HepG2 (cell line): ENCODE measurements around the gene TACC2. TPM values are rescaled to one million over a fixed set of nuclear protein-coding genes. Genes with fewer than 3 reads are reported as not detected.

Experiments
- ATF7 ChIP-seq, 2 experiments: fragments of 450-650 bp in 1 of 2; sonication (generic) in 1 of 2; formaldehyde crosslinking in 1 of 2; IDR thresholded peaks; 2 replicates each; pipeline versions ENCODE4 v1.4.0 to v1.6.1; 2016 to 2020; ENCODE audit warnings: antibody characterized with exemption in 1 of 2, mild to moderate bottlenecking in 1 of 2, missing genetic modification reagents in 1 of 2
- PHF8 ChIP-seq: sonication (generic); formaldehyde crosslinking; IDR thresholded peaks from 2 replicates; pipeline ENCODE4 v1.5.0; 2020; ENCODE audit warnings: missing genetic modification reagents
- PTBP1 ChIP-seq: fragments of 200-400 bp; formaldehyde crosslinking; IDR thresholded peaks from 2 replicates; pipeline ENCODE4 v1.6.1; 2018; ENCODE audit warnings: low read length, low read depth; ENCODE audit not compliant: poor library complexity, severe bottlenecking
- TEAD3 ChIP-seq: optimal IDR thresholded peaks from 2 replicates; pipeline ENCODE3; 2016; ENCODE audit warnings: borderline replicate concordance
- TOPORS ChIP-seq: sonication (generic); formaldehyde crosslinking; IDR thresholded peaks from 2 replicates; pipeline ENCODE4 v1.8.0; 2023; ENCODE audit warnings: mild to moderate bottlenecking, missing genetic modification reagents
- ZNF33A ChIP-seq: sonication (generic); formaldehyde crosslinking; IDR thresholded peaks from 2 replicates; pipeline ENCODE4 v1.5.1; 2020; ENCODE audit warnings: missing genetic modification reagents, mild to moderate bottlenecking, moderate library complexity, borderline replicate concordance
- ZNF569 ChIP-seq: sonication (generic); formaldehyde crosslinking; IDR thresholded peaks from 2 replicates; pipeline ENCODE4 v1.5.0; 2020; ENCODE audit warnings: mild to moderate bottlenecking, missing genetic modification reagents, moderate library complexity, borderline replicate concordance
- ZNF660 ChIP-seq: sonication (generic); formaldehyde crosslinking; IDR thresholded peaks from 2 replicates; pipeline ENCODE4 v1.5.1; 2020; ENCODE audit warnings: mild to moderate bottlenecking, low read depth, missing genetic modification reagents, borderline replicate concordance
- polyA plus RNA-seq, 8 experiments: library from polyadenylated mRNA; depleted of rRNA in 3 of 8; stranded (reverse) in 7 of 8; unstranded in 1 of 8; fragments of >200 nt; fragmentation: Illumina TruSeq in 4 of 8; extraction: Trizol in 4 of 8; gene quantifications; 2 replicates each; pipeline versions ENCODE4 v1.2.1 to v1.2.3, GENCODE V29; 2011 to 2016; ENCODE audit warnings: low read depth in 4 of 8, missing spikeins in 1 of 8, mixed read lengths in 1 of 8; ENCODE audit not compliant: insufficient read depth in 1 of 8
- total RNA-seq, 5 experiments: library from RNA; depleted of rRNA; stranded (reverse); fragments of >200 nt; fragmentation: Illumina TruSeq; extraction: Trizol; gene quantifications; 2 replicates each; pipeline ENCODE4 v1.2.3, GENCODE V29; 2016; ENCODE audit warnings: low read depth in 1 of 5
- TF ChIP-seq, protein P1 (sequence below), 2 experiments: sonication (generic) in 1 of 2; formaldehyde crosslinking in 1 of 2; IDR thresholded peaks; 2 replicates each; pipeline versions ENCODE4 v1.6.1 to v1.9.0; 2014 to 2022; ENCODE audit warnings: antibody characterized with exemption in 1 of 2, borderline replicate concordance in 1 of 2, inconsistent platforms in 1 of 2, low read depth in 1 of 2, missing genetic modification reagents in 1 of 2
- TF ChIP-seq, protein P2 (sequence below): IDR thresholded peaks from 2 replicates; pipeline ENCODE4 v1.6.1; 2016; ENCODE audit warnings: control low read depth
- TF ChIP-seq, protein P3 (sequence below): sonication (generic); formaldehyde crosslinking; IDR thresholded peaks from 2 replicates; pipeline ENCODE4 v1.4.0; 2020; ENCODE audit warnings: missing genetic modification reagents
- TF ChIP-seq, protein P4 (sequence below): sonication (generic); formaldehyde crosslinking; IDR thresholded peaks from 2 replicates; pipeline ENCODE4 v1.4.0; 2020; ENCODE audit warnings: missing genetic modification reagents
- TF ChIP-seq, protein P5 (sequence below): IDR thresholded peaks from 2 replicates; pipeline ENCODE4 v1.6.1; 2012; ENCODE audit warnings: inconsistent platforms
- TF ChIP-seq, protein P6 (sequence below): IDR thresholded peaks from 2 replicates; pipeline ENCODE4 v1.6.1; 2016; ENCODE audit warnings: missing genetic modification reagents, missing compliant biosample characterization

TACC2 gene
- total and polyA plus RNA-seq, 2 of the 13 experiments (the other 11 are each of a cell fraction or from before 2014, with no cell fraction given): 11.8 to 16.0 TPM

DNA sequence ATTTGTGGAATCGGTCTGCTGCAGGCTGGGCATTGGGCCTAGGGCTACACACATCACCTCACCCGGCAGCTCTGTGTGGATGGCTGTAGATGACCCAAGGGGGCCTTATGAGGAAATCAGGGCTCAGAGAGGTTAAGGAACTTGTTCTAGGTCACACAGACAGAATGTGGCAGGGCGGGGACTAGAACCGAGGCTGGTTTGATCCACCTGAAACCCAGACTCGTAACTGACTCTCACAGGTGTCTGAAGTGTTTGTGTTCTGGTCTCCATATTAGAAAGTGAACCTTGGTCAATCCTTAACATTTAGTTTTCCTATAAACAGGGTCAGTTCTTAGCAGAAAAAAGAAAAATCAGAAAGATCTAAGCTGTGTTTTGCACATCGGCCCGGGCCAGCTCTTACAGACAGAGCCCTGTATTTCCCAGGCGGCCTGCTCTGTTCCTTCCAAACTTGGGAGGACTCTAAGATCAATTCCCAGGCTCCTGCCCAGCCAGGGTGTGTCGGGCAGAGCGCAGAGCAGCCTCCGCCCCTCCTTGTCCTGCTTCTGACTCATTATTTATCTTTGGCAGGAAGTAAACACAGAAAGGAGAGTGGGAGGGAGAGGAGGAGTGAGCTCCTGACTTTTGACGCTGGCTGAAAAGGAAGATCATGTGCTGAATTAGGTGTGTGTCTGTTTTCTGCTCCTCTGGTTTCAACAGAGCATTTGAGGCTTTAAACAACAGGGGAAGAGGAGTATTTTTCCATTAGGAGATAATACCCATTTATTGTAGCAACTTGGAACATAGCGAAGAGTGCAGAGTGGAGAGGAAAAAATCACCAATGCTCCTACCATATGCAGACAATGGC lies 74.1 kb downstream of the TACC2 start (continued):
- TF ChIP-seq, protein P1, sequence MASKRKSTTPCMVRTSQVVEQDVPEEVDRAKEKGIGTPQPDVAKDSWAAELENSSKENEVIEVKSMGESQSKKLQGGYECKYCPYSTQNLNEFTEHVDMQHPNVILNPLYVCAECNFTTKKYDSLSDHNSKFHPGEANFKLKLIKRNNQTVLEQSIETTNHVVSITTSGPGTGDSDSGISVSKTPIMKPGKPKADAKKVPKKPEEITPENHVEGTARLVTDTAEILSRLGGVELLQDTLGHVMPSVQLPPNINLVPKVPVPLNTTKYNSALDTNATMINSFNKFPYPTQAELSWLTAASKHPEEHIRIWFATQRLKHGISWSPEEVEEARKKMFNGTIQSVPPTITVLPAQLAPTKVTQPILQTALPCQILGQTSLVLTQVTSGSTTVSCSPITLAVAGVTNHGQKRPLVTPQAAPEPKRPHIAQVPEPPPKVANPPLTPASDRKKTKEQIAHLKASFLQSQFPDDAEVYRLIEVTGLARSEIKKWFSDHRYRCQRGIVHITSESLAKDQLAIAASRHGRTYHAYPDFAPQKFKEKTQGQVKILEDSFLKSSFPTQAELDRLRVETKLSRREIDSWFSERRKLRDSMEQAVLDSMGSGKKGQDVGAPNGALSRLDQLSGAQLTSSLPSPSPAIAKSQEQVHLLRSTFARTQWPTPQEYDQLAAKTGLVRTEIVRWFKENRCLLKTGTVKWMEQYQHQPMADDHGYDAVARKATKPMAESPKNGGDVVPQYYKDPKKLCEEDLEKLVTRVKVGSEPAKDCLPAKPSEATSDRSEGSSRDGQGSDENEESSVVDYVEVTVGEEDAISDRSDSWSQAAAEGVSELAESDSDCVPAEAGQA (IDR thresholded peaks at IDR 0.05; ENCODE audit: low read depth): no peak
- TF ChIP-seq, protein P1 (CRISPR knock-in tag; IDR thresholded peaks at IDR 0.05; ENCODE audit: borderline replicate concordance): no peak
- TF ChIP-seq, protein P2, sequence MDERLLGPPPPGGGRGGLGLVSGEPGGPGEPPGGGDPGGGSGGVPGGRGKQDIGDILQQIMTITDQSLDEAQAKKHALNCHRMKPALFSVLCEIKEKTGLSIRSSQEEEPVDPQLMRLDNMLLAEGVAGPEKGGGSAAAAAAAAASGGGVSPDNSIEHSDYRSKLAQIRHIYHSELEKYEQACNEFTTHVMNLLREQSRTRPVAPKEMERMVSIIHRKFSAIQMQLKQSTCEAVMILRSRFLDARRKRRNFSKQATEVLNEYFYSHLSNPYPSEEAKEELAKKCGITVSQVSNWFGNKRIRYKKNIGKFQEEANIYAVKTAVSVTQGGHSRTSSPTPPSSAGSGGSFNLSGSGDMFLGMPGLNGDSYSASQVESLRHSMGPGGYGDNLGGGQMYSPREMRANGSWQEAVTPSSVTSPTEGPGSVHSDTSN (CRISPR knock-in tag): 0 out of 2 replicates have a peak, but pooled peaks have one; percentile 14
- TF ChIP-seq ZNF569 (CRISPR knock-in tag): no peak
- no peak; the same call in 1 of the 2 replicates for TF ChIP-seq PHF8
- peak; percentile 74 for TF ChIP-seq TEAD3
- TF ChIP-seq TOPORS: 0 out of 2 replicates have a peak, but pooled peaks have one; percentile 37
- TF ChIP-seq, protein P3, sequence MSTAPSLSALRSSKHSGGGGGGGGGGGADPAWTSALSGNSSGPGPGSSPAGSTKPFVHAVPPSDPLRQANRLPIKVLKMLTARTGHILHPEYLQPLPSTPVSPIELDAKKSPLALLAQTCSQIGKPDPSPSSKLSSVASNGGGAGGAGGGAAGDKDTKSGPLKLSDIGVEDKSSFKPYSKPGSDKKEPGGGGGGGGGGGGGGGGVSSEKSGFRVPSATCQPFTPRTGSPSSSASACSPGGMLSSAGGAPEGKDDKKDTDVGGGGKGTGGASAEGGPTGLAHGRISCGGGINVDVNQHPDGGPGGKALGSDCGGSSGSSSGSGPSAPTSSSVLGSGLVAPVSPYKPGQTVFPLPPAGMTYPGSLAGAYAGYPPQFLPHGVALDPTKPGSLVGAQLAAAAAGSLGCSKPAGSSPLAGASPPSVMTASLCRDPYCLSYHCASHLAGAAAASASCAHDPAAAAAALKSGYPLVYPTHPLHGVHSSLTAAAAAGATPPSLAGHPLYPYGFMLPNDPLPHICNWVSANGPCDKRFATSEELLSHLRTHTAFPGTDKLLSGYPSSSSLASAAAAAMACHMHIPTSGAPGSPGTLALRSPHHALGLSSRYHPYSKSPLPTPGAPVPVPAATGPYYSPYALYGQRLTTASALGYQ (CRISPR knock-in tag): peak; percentile 77; the same call in 1 of the 2 replicates
- TF ChIP-seq, protein P4, sequence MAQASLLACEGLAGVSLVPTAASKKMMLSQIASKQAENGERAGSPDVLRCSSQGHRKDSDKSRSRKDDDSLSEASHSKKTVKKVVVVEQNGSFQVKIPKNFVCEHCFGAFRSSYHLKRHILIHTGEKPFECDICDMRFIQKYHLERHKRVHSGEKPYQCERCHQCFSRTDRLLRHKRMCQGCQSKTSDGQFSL: no peak
- no peak for TF ChIP-seq ZNF660 (CRISPR knock-in tag)
- TF ChIP-seq, protein P5, sequence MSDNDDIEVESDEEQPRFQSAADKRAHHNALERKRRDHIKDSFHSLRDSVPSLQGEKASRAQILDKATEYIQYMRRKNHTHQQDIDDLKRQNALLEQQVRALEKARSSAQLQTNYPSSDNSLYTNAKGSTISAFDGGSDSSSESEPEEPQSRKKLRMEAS: peak; percentile 86
- no peak for TF ChIP-seq PTBP1
- no peak for TF ChIP-seq ATF7 (IDR thresholded peaks at IDR 0.05)
- TF ChIP-seq ATF7 (CRISPR knock-in tag; IDR thresholded peaks at IDR 0.05): 0 out of 2 replicates have a peak, but pooled peaks have one; percentile 51
- TF ChIP-seq, protein P6, sequence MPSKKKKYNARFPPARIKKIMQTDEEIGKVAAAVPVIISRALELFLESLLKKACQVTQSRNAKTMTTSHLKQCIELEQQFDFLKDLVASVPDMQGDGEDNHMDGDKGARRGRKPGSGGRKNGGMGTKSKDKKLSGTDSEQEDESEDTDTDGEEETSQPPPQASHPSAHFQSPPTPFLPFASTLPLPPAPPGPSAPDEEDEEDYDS (CRISPR knock-in tag): peak; percentile 65
- no peak for TF ChIP-seq ZNF33A (CRISPR knock-in tag)
